ENCODE measurements around the gene KCNIP3.
A peak's percentile ranks its signal among the peaks of the same experiment; 100 is the strongest.

KCNIP3 gene

GRCh38 chr2:95389245-95390119 is 92.3 kb downstream of the KCNIP3 start:
- Histone ChIP-seq H3K4me3 (replicated peaks; ENCODE audit: low read depth, low read length) (no peak overlapping the region), H3K27me3 (replicated peaks; ENCODE audit: control insufficient read depth, insufficient read depth, low read length) (no peaks in the 10 kb centered on the region), H3K36me3 (ENCODE audit: control insufficient read depth, insufficient read depth, low read length) (no peaks in the 10 kb centered on the region)
- DNase-seq (ENCODE audit: extremely low read depth, insufficient read length): peak; percentile 57
- TF ChIP-seq CTCF (IDR thresholded peaks at IDR 0.05; ENCODE audit: insufficient read depth, low read length, poor library complexity, severe bottlenecking): peak; percentile 99

- H3K36me3 ChIP-seq (ENCODE audit: control insufficient read depth, insufficient read depth, low read length): no peaks in the 10 kb centered on the region
- DNase-seq (ENCODE audit: extremely low read depth, insufficient read length): no peak
- TF ChIP-seq CTCF (IDR thresholded peaks at IDR 0.05; ENCODE audit: insufficient read depth, low read length, poor library complexity, severe bottlenecking): no peak
- no peaks in the 10 kb centered on the region for H3K27me3 ChIP-seq (replicated peaks; ENCODE audit: control insufficient read depth, insufficient read depth, low read length)
- no peak overlapping the region for H3K4me3 ChIP-seq (replicated peaks; ENCODE audit: low read depth, low read length)
Measured at GRCh38 chr2:95390272-95390880, 93.2 kb downstream of the KCNIP3 start.

GRCh38 chr2:95390881-95391321 is 93.8 kb downstream of the KCNIP3 start:
- H3K36me3 ChIP-seq (ENCODE audit: control insufficient read depth, insufficient read depth, low read length): no peaks in the 10 kb centered on the region
- TF ChIP-seq CTCF (IDR thresholded peaks at IDR 0.05; ENCODE audit: insufficient read depth, low read length, poor library complexity, severe bottlenecking): no peak
- DNase-seq (ENCODE audit: extremely low read depth, insufficient read length): no peak
- no peak overlapping the region for H3K4me3 ChIP-seq (replicated peaks; ENCODE audit: low read depth, low read length)
- H3K27me3 ChIP-seq (replicated peaks; ENCODE audit: control insufficient read depth, insufficient read depth, low read length): no peaks in the 10 kb centered on the region

- no peak overlapping the region for H3K4me3 ChIP-seq (replicated peaks; ENCODE audit: low read depth, low read length)
- DNase-seq (ENCODE audit: extremely low read depth, insufficient read length): no peak
- TF ChIP-seq CTCF (IDR thresholded peaks at IDR 0.05; ENCODE audit: insufficient read depth, low read length, poor library complexity, severe bottlenecking): no peak
- H3K27me3 ChIP-seq (replicated peaks; ENCODE audit: control insufficient read depth, insufficient read depth, low read length): no peaks in the 10 kb centered on the region
- no peaks in the 10 kb centered on the region for H3K36me3 ChIP-seq (ENCODE audit: control insufficient read depth, insufficient read depth, low read length)
Measured at GRCh38 chr2:95391641-95392310, 94.6 kb downstream of the KCNIP3 start.

GRCh38 chr2:95392320-95392719 is 95.2 kb downstream of the KCNIP3 start:
- no peak overlapping the region for H3K4me3 ChIP-seq (replicated peaks; ENCODE audit: low read depth, low read length)
- TF ChIP-seq CTCF (IDR thresholded peaks at IDR 0.05; ENCODE audit: insufficient read depth, low read length, poor library complexity, severe bottlenecking): no peak

More at GRCh38 chr2:95392320-95392719, 95.2 kb downstream of the KCNIP3 start:
- H3K36me3 ChIP-seq (ENCODE audit: control insufficient read depth, insufficient read depth, low read length): no peaks in the 10 kb centered on the region
- no peak for DNase-seq (ENCODE audit: extremely low read depth, insufficient read length)
- no peaks in the 10 kb centered on the region for H3K27me3 ChIP-seq (replicated peaks; ENCODE audit: control insufficient read depth, insufficient read depth, low read length)
